ENCODE data around the gene POLR2I. TPM values are rescaled to one million over a fixed set of nuclear protein-coding genes. Genes with fewer than 3 reads are reported as not detected.
"Not testable (repeated sequence)": the region's sequence is repeated elsewhere in the genome, so short reads cannot be mapped to it uniquely, and the experiment has no call there.

The POLR2I gene
- total and polyA plus RNA-seq, 2 of the 13 experiments (the other 11 are each of a cell fraction or from before 2014, with no cell fraction given) = 40.5 to 104 TPM

DNA sequence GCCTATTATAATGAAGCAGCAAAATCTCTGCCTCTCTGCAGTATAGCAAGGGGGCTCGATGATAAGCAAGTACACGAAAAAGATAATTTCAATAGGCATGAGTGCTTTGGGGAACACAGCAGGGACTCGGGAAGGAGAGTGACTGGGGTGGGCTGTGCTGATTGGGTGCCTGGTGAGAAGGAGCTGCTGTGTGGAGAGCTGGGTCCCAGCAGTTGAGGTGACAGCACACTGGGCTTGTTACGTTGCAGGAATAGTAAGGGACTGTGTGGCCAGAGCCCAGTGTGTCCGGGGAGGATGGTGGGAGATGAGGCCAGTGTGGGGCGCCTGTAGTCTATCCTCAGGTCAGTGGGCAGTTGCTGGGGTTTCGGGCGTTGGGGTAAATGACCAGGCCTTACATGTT is 42.6 kb downstream of the POLR2I start:
- intact Hi-C loops (cut with micrococcal nuclease; ENCODE audit: unreplicated experiment) = no loop called here

DNA sequence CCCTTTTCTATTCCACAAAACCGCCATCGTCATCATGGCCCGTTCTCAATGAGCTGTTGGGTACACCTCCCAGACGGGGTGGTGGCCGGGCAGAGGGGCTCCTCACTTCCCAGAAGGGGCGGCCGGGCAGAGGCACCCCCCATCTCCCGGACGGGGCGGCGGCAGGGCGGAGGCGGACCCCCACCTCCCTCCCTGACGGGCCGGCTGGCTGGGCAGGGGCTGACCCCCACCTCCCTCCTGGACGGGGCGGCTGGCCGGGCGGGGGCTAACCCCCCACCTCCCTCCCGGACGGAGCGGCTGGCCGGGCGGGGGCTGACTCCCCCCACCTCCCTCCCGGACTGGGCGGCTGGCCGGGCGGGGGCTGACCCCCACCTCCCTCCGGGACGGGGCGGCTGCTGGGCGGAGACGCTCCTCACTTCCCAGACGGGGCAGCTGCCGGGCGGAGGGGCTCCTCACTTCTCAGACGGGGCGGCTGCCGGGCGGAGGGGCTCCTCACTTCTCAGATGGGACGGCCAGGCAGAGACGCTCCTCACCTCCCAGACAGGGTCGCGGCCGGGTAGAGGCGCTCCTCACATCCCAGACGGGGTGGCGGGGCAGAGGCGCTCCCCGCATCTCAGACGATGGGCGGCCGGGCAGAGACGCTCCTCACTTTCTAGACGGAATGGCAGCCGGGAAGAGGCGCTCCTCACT is 45.7 kb downstream of the POLR2I start:
- POLR2A ChIA-PET; H3K4me1 ChIP-seq (ENCODE audit: insufficient read depth, low read length); CTCF ChIA-PET (ENCODE audit: low intra/inter-chr PET ratio, low total read pairs); BruUV-seq (replicated peaks); H3K9ac ChIP-seq (ENCODE audit: insufficient read depth, low read depth, low read length); H2AFZ ChIP-seq (ENCODE audit: low read length); H3K9me3 ChIP-seq (ENCODE audit: low read length); H3K79me2 ChIP-seq (ENCODE audit: insufficient read depth, low read length); H3K27me3 ChIP-seq (ENCODE audit: control insufficient read depth in 1 of 2, insufficient read depth in 2 of 2, low read length in 2 of 2); FAIRE-seq; H3K27ac ChIP-seq (ENCODE audit: extremely low read length, insufficient read depth, low read length); intact Hi-C loops (cut with micrococcal nuclease; ENCODE audit: unreplicated experiment); H4K20me1 ChIP-seq (ENCODE audit: insufficient read depth, low read length); H3K4me2 ChIP-seq (ENCODE audit: low read depth, low read length); DNase-seq (ENCODE audit: low spot score); ATAC-seq; H3K4me3 ChIP-seq (replicated peaks in 1 of 3; ENCODE audit: insufficient read depth in 1 of 3, low read depth in 2 of 3, low read length in 3 of 3); in situ Hi-C loops (cut with HindIII; ENCODE audit: extremely low pct_ligation_motif_present, low pct_unique_long_range_greater_than_20kb): not testable (repeated sequence)
- H3K36me3 ChIP-seq (replicated peaks in 1 of 2; ENCODE audit: control insufficient read depth in 1 of 2, insufficient read depth in 2 of 2, low read length in 2 of 2) = peaks cover 19 to 64% of the 10 kb centered on the region in 2 experiments
- 98% methylated on average over 24 of the region's 57 CpGs for WGBS (ENCODE audit: low lambda C conversion rate)

More for the DNA sequence above, 42.6 kb downstream of the POLR2I start:
- no peaks in the 10 kb centered on the region for H3K4me1 ChIP-seq (ENCODE audit: insufficient read depth, low read length)
- no peak for FAIRE-seq
- ATAC-seq = no peak
- no peak for TF ChIP-seq ZNF775 (CRISPR knock-in tag; IDR thresholded peaks at IDR 0.05; ENCODE audit: borderline replicate concordance)
- TF ChIP-seq SIN3B (IDR thresholded peaks at IDR 0.05; ENCODE audit: low read length) = no peak
- no peak for TF ChIP-seq SP140L (CRISPR knock-in tag; IDR thresholded peaks at IDR 0.05; ENCODE audit: borderline replicate concordance)
- no peak for TF ChIP-seq KDM5A (IDR thresholded peaks at IDR 0.05; ENCODE audit: borderline replicate concordance, low read length)
- TF ChIP-seq HCFC1 (IDR thresholded peaks at IDR 0.05; ENCODE audit: low read depth, low read length) = no peak
- no peak for TF ChIP-seq ZNF24 (IDR thresholded peaks at IDR 0.05)
- no peak for TF ChIP-seq ZNF713 (CRISPR knock-in tag; IDR thresholded peaks at IDR 0.05)
- no peak for TF ChIP-seq ZNF234 (CRISPR knock-in tag; conservative IDR thresholded peaks at IDR 0.05)
- TF ChIP-seq, protein P1, sequence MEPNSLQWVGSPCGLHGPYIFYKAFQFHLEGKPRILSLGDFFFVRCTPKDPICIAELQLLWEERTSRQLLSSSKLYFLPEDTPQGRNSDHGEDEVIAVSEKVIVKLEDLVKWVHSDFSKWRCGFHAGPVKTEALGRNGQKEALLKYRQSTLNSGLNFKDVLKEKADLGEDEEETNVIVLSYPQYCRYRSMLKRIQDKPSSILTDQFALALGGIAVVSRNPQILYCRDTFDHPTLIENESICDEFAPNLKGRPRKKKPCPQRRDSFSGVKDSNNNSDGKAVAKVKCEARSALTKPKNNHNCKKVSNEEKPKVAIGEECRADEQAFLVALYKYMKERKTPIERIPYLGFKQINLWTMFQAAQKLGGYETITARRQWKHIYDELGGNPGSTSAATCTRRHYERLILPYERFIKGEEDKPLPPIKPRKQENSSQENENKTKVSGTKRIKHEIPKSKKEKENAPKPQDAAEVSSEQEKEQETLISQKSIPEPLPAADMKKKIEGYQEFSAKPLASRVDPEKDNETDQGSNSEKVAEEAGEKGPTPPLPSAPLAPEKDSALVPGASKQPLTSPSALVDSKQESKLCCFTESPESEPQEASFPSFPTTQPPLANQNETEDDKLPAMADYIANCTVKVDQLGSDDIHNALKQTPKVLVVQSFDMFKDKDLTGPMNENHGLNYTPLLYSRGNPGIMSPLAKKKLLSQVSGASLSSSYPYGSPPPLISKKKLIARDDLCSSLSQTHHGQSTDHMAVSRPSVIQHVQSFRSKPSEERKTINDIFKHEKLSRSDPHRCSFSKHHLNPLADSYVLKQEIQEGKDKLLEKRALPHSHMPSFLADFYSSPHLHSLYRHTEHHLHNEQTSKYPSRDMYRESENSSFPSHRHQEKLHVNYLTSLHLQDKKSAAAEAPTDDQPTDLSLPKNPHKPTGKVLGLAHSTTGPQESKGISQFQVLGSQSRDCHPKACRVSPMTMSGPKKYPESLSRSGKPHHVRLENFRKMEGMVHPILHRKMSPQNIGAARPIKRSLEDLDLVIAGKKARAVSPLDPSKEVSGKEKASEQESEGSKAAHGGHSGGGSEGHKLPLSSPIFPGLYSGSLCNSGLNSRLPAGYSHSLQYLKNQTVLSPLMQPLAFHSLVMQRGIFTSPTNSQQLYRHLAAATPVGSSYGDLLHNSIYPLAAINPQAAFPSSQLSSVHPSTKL (CRISPR knock-in tag; IDR thresholded peaks at IDR 0.05) = no peak
- TF ChIP-seq TAF1 (CRISPR knock-in tag; IDR thresholded peaks at IDR 0.05) = no peak
- TF ChIP-seq CBFB (CRISPR knock-in tag; IDR thresholded peaks at IDR 0.05) = no peak
- TF ChIP-seq ZNF292 (CRISPR knock-in tag; IDR thresholded peaks at IDR 0.05; ENCODE audit: borderline replicate concordance, low read depth) = no peak
- TF ChIP-seq ZFAT (CRISPR knock-in tag; conservative IDR thresholded peaks at IDR 0.05) = no peak
- TF ChIP-seq, protein P2, sequence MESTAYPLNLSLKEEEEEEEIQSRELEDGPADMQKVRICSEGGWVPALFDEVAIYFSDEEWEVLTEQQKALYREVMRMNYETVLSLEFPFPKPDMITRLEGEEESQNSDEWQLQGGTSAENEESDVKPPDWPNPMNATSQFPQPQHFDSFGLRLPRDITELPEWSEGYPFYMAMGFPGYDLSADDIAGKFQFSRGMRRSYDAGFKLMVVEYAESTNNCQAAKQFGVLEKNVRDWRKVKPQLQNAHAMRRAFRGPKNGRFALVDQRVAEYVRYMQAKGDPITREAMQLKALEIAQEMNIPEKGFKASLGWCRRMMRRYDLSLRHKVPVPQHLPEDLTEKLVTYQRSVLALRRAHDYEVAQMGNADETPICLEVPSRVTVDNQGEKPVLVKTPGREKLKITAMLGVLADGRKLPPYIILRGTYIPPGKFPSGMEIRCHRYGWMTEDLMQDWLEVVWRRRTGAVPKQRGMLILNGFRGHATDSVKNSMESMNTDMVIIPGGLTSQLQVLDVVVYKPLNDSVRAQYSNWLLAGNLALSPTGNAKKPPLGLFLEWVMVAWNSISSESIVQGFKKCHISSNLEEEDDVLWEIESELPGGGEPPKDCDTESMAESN (CRISPR knock-in tag; conservative IDR thresholded peaks at IDR 0.05) = no peak
- TF ChIP-seq POLR2G (IDR thresholded peaks at IDR 0.05; ENCODE audit: low read depth, low read length) = no peak
- H3K36me3 ChIP-seq (replicated peaks in 1 of 2; ENCODE audit: control insufficient read depth in 1 of 2, insufficient read depth in 2 of 2, low read length in 2 of 2) = peaks cover 14 to 48% of the 10 kb centered on the region in 2 experiments
- in situ Hi-C loops (cut with HindIII; ENCODE audit: extremely low pct_ligation_motif_present, low pct_unique_long_range_greater_than_20kb) = no loop called here
- 97% methylated on average over 5 of the region's 8 CpGs for WGBS (ENCODE audit: low lambda C conversion rate)
- no peaks in the 10 kb centered on the region for H4K20me1 ChIP-seq (ENCODE audit: insufficient read depth, low read length)
- no TSS peak for BruUV-seq (replicated peaks)
- no peak overlapping the region for H3K27ac ChIP-seq (ENCODE audit: extremely low read length, insufficient read depth, low read length)
- DNase-seq (ENCODE audit: low spot score) = no peak
- peaks cover 2% of the 10 kb centered on the region for H3K79me2 ChIP-seq (ENCODE audit: insufficient read depth, low read length)
- no peak overlapping the region for H2AFZ ChIP-seq (ENCODE audit: low read length)
- ChIA-PET CTCF (ENCODE audit: low intra/inter-chr PET ratio, low total read pairs) (no interaction called here), POLR2A (no interaction called here)
- no peaks in the 10 kb centered on the region for H3K27me3 ChIP-seq (ENCODE audit: control insufficient read depth in 1 of 2, insufficient read depth in 2 of 2, low read length in 2 of 2)
- H3K4me3 ChIP-seq (replicated peaks in 1 of 3; ENCODE audit: insufficient read depth in 1 of 3, low read depth in 2 of 3, low read length in 3 of 3) = no peak overlapping the region
- H3K4me2 ChIP-seq (ENCODE audit: low read depth, low read length) = no peak overlapping the region
- H3K9ac ChIP-seq (ENCODE audit: insufficient read depth, low read depth, low read length) = no peak overlapping the region
- H3K9me3 ChIP-seq (ENCODE audit: low read length) = no peaks in the 10 kb centered on the region
